Ishikawa (cell line): ENCODE results near the gene MAGEF1.

Experiments used
- CEBPB ChIP-seq: IDR thresholded peaks from 2 replicates; pipeline ENCODE4 v1.6.1; 2012
- CREB1 ChIP-seq: IDR thresholded peaks from 2 replicates; pipeline ENCODE4 v1.6.1; 2012; ENCODE audit warnings: low read depth
- EGR1 ChIP-seq: IDR thresholded peaks from 2 replicates; pipeline ENCODE4 v1.6.1; 2012
- EP300 ChIP-seq: IDR thresholded peaks from 2 replicates; pipeline ENCODE4 v1.6.1; 2012; ENCODE audit warnings: borderline replicate concordance
- FOXM1 ChIP-seq: IDR thresholded peaks from 2 replicates; pipeline ENCODE4 v1.6.1; 2012; ENCODE audit warnings: low read depth, borderline replicate concordance
- MAX ChIP-seq: IDR thresholded peaks from 2 replicates; pipeline ENCODE4 v1.6.1; 2012
- RAD21 ChIP-seq: IDR thresholded peaks from 2 replicates; pipeline ENCODE4 v1.6.1; 2012; ENCODE audit warnings: low read depth
- TAF1 ChIP-seq: IDR thresholded peaks from 2 replicates; pipeline ENCODE4 v1.6.1; 2012; ENCODE audit warnings: low read depth, mild to moderate bottlenecking
- YY1 ChIP-seq: IDR thresholded peaks from 2 replicates; pipeline ENCODE4 v1.6.1; 2012; ENCODE audit warnings: low read depth

- TF ChIP-seq CREB1 (no peak), EP300 (no peak), YY1 (no peak), EGR1 (no peak), FOXM1 (no peak), CEBPB (no peak), MAX (no peak), RAD21 (no peak), TAF1 (no peak)
Measured at GRCh38 chr3:184693011-184693975, 18.6 kb downstream of the MAGEF1 start.
